SK-N-SH treated with all-trans-retinoic acid at 6 μM for 48 hours (cell line): ENCODE data around the gene TRPV4.

Source experiments
- OSR1 ChIP-seq: fragments of 250-450 bp; sonication (Bioruptor Pico); IDR thresholded peaks from 2 replicates; pipeline ENCODE4 v1.8.0; 2022; ENCODE audit warnings: moderate library complexity, mild to moderate bottlenecking, inconsistent platforms
- PATZ1 ChIP-seq: fragments of 250-450 bp; sonication (Bioruptor Pico); IDR thresholded peaks from 2 replicates; pipeline ENCODE4 v1.8.0; 2020; ENCODE audit warnings: mild to moderate bottlenecking, moderate library complexity, borderline replicate concordance
- TCF4 ChIP-seq: fragments of 250-450 bp; sonication (Bioruptor Pico); IDR thresholded peaks from 2 replicates; pipeline ENCODE4 v1.8.0; 2021; ENCODE audit warnings: mild to moderate bottlenecking, moderate library complexity, borderline replicate concordance
- TOX ChIP-seq: fragments of 250-450 bp; sonication (Bioruptor Pico); IDR thresholded peaks from 2 replicates; pipeline ENCODE4 v1.8.0; 2021; ENCODE audit warnings: mild to moderate bottlenecking, moderate library complexity, borderline replicate concordance
- ZNF565 ChIP-seq: fragments of 450-650 bp; formaldehyde crosslinking; conservative IDR thresholded peaks from 2 replicates; pipeline ENCODE4 v1.5.0; 2020; ENCODE audit warnings: low read depth, mild to moderate bottlenecking, moderate library complexity

DNA sequence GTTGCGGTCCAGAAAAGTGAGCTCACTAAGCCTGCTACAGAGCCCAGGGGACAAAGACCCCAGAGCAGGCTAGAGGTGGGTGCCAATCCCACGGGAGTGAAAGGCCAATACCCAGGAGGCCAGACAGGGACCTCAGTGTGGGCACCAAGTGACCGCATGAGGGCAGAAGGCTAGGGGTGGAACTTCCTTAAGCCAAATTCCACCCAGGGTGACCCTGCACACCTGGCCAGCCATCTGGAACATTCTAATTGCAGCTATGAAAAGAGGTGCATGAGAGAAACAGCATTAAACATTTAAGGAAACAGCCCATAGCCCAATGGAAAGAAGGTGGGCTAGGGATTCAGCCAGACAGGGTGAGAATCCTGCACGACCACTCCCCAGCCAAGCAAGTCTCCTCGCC is 27.8 kb upstream of the TRPV4 start:
- TF ChIP-seq TOX (CRISPR knock-in tag): no peak
- no peak for TF ChIP-seq ZNF565 (CRISPR knock-in tag)
- no peak for TF ChIP-seq TCF4 (CRISPR knock-in tag)
- TF ChIP-seq PATZ1: no peak
- TF ChIP-seq OSR1: no peak
